HepG2 (cell line): Measurements from ENCODE around the gene SELENOS. TPM values are rescaled to one million over a fixed set of nuclear protein-coding genes. Genes with fewer than 3 reads are reported as not detected.

Experiments
- CERS6 ChIP-seq: sonication (generic); formaldehyde crosslinking; IDR thresholded peaks from 2 replicates; pipeline ENCODE4 v1.5.0; 2020; ENCODE audit warnings: missing genetic modification reagents
- DNMT3B ChIP-seq: conservative IDR thresholded peaks from 2 replicates; pipeline ENCODE4 v1.6.1; 2016; ENCODE audit warnings: missing biosample characterization, control low read depth
- DR1 ChIP-seq: sonication (generic); formaldehyde crosslinking; IDR thresholded peaks from 2 replicates; pipeline ENCODE4 v1.8.0; 2021; ENCODE audit warnings: mild to moderate bottlenecking, missing genetic modification reagents, inconsistent platforms
- E2F5 ChIP-seq: sonication (generic); formaldehyde crosslinking; conservative IDR thresholded peaks from 2 replicates; pipeline ENCODE4 v1.4.0; 2020; ENCODE audit warnings: missing genetic modification reagents
- GMEB2 ChIP-seq: IDR thresholded peaks from 2 replicates; pipeline ENCODE4 v1.6.1; 2016; ENCODE audit warnings: missing biosample characterization, missing genetic modification reagents, low read depth
- HNRNPK ChIP-seq: fragments of 200-400 bp; formaldehyde crosslinking; IDR thresholded peaks from 2 replicates; pipeline ENCODE4 v1.6.1; 2018; ENCODE audit warnings: low read length, low read depth, moderate library complexity, mild to moderate bottlenecking; ENCODE audit not compliant: poor library complexity, severe bottlenecking
- LCORL ChIP-seq, 2 experiments: fragments of 450-650 bp in 1 of 2; sonication (generic) in 1 of 2; formaldehyde crosslinking in 1 of 2; IDR thresholded peaks; 2 replicates each; pipeline versions ENCODE4 v1.5.0 to v1.6.1; 2017 to 2020; ENCODE audit warnings: antibody characterized with exemption in 1 of 2, missing genetic modification reagents in 1 of 2
- MAF1 ChIP-seq: sonication (generic); formaldehyde crosslinking; IDR thresholded peaks from 2 replicates; pipeline ENCODE4 v1.5.0; 2020; ENCODE audit warnings: missing genetic modification reagents, borderline replicate concordance
- MIER3 ChIP-seq: IDR thresholded peaks from 2 replicates; pipeline ENCODE4 v1.6.1; 2016; ENCODE audit warnings: missing compliant biosample characterization, borderline replicate concordance
- MLLT10 ChIP-seq: sonication (generic); formaldehyde crosslinking; IDR thresholded peaks from 2 replicates; pipeline ENCODE4 v1.4.0; 2020; ENCODE audit warnings: missing genetic modification reagents
- NFKBIZ ChIP-seq: IDR thresholded peaks from 2 replicates; pipeline ENCODE4 v1.6.1; 2018; ENCODE audit warnings: missing genetic modification reagents, missing compliant biosample characterization
- NR1H2 ChIP-seq: sonication (generic); formaldehyde crosslinking; IDR thresholded peaks from 2 replicates; pipeline ENCODE4 v1.8.1; 2022; ENCODE audit warnings: low read depth, missing genetic modification reagents, borderline replicate concordance
- SAFB2 ChIP-seq: sonication (generic); formaldehyde crosslinking; IDR thresholded peaks from 2 replicates; pipeline ENCODE4 v1.5.1; 2020; ENCODE audit warnings: missing genetic modification reagents, low read depth, mild to moderate bottlenecking, borderline replicate concordance
- SMAD3 ChIP-seq: sonication (generic); formaldehyde crosslinking; IDR thresholded peaks from 2 replicates; pipeline ENCODE4 v1.4.0; 2020; ENCODE audit warnings: missing genetic modification reagents
- SNAPC5 ChIP-seq: sonication (generic); formaldehyde crosslinking; IDR thresholded peaks from 2 replicates; pipeline ENCODE4 v1.8.1; 2023; ENCODE audit warnings: mild to moderate bottlenecking, missing genetic modification reagents, borderline replicate concordance
- SRSF1 ChIP-seq: fragments of 200-400 bp; formaldehyde crosslinking; optimal IDR thresholded peaks from 2 replicates; pipeline ENCODE3; 2017; ENCODE audit warnings: mild to moderate bottlenecking, low read depth, low read length, moderate library complexity
- ZBTB20 ChIP-seq: sonication (generic); formaldehyde crosslinking; IDR thresholded peaks from 2 replicates; pipeline ENCODE4 v1.8.1; 2023; ENCODE audit warnings: missing genetic modification reagents, low read depth, mild to moderate bottlenecking, borderline replicate concordance
- ZBTB7B ChIP-seq: sonication (generic); formaldehyde crosslinking; IDR thresholded peaks from 2 replicates; pipeline ENCODE4 v1.4.0; 2020; ENCODE audit warnings: missing genetic modification reagents
- ZFP62 ChIP-seq: sonication (generic); formaldehyde crosslinking; IDR thresholded peaks from 2 replicates; pipeline ENCODE4 v1.4.0; 2020; ENCODE audit warnings: missing genetic modification reagents
- ZNF337 ChIP-seq: sonication (generic); formaldehyde crosslinking; IDR thresholded peaks from 2 replicates; pipeline ENCODE4 v1.5.1; 2020; ENCODE audit warnings: missing genetic modification reagents, low read depth, mild to moderate bottlenecking, borderline replicate concordance
- ZNF564 ChIP-seq: sonication (generic); formaldehyde crosslinking; IDR thresholded peaks from 2 replicates; pipeline ENCODE4 v1.8.1; 2023; ENCODE audit warnings: mild to moderate bottlenecking, missing genetic modification reagents
- ZNF850 ChIP-seq: sonication (generic); formaldehyde crosslinking; conservative IDR thresholded peaks from 2 replicates; pipeline ENCODE4 v1.9.0; 2021; ENCODE audit warnings: mild to moderate bottlenecking, missing genetic modification reagents
- ZNF891 ChIP-seq: sonication (generic); formaldehyde crosslinking; IDR thresholded peaks from 2 replicates; pipeline ENCODE4 v1.5.0; 2020; ENCODE audit warnings: mild to moderate bottlenecking, missing genetic modification reagents
- ZSCAN5A ChIP-seq: sonication (generic); formaldehyde crosslinking; IDR thresholded peaks from 2 replicates; pipeline ENCODE4 v1.8.0; 2022; ENCODE audit warnings: mild to moderate bottlenecking, missing genetic modification reagents, borderline replicate concordance
- polyA plus RNA-seq, 8 experiments: library from polyadenylated mRNA; depleted of rRNA in 3 of 8; stranded (reverse) in 7 of 8; unstranded in 1 of 8; fragments of >200 nt; fragmentation: Illumina TruSeq in 4 of 8; extraction: Trizol in 4 of 8; gene quantifications; 2 replicates each; pipeline versions ENCODE4 v1.2.1 to v1.2.3, GENCODE V29; 2011 to 2016; ENCODE audit warnings: low read depth in 4 of 8, missing spikeins in 1 of 8, mixed read lengths in 1 of 8; ENCODE audit not compliant: insufficient read depth in 1 of 8
- total RNA-seq, 5 experiments: library from RNA; depleted of rRNA; stranded (reverse); fragments of >200 nt; fragmentation: Illumina TruSeq; extraction: Trizol; gene quantifications; 2 replicates each; pipeline ENCODE4 v1.2.3, GENCODE V29; 2016; ENCODE audit warnings: low read depth in 1 of 5

SELENOS gene
- total and polyA plus RNA-seq, 2 of the 13 experiments (the other 11 are each of a cell fraction or from before 2014, with no cell fraction given), result 63.0 to 66.1 TPM

- TF ChIP-seq SNAPC5 (CRISPR knock-in tag), result no peak
- no peak for TF ChIP-seq ZNF337 (CRISPR knock-in tag)
- TF ChIP-seq DNMT3B (CRISPR knock-in tag), result peak; percentile 25; the same call in 1 of the 2 replicates
- peak; percentile 74; the same call in 1 of the 2 replicates for TF ChIP-seq ZSCAN5A (CRISPR knock-in tag)
- TF ChIP-seq LCORL (IDR thresholded peaks at IDR 0.05), result no peak
- peak; percentile 55 for TF ChIP-seq LCORL (CRISPR knock-in tag; IDR thresholded peaks at IDR 0.05)
- peak; percentile 94 for TF ChIP-seq ZNF891 (CRISPR knock-in tag)
- peak; percentile 79; the same call in 1 of the 2 replicates for TF ChIP-seq SMAD3 (CRISPR knock-in tag)
- no peak; the same call in 1 of the 2 replicates for TF ChIP-seq ZNF564 (CRISPR knock-in tag)
- peak; percentile 58; the same call in 1 of the 2 replicates for TF ChIP-seq ZNF850
- TF ChIP-seq MLLT10, result no peak
- TF ChIP-seq ZBTB20, result no peak
- peak; percentile 58; the same call in 1 of the 2 replicates for TF ChIP-seq ZFP62
- peak; percentile 98; the same call in 1 of the 2 replicates for TF ChIP-seq SAFB2 (CRISPR knock-in tag)
- TF ChIP-seq DR1, result peak; percentile 83
- peak; percentile 91 for TF ChIP-seq E2F5 (CRISPR knock-in tag)
- 0 out of 2 replicates have a peak, but pooled peaks have one; percentile 74 for TF ChIP-seq ZBTB7B (CRISPR knock-in tag)
- peak; percentile 84; the same call in 1 of the 2 replicates for TF ChIP-seq NFKBIZ
- peak; percentile 83; the same call in 1 of the 2 replicates for TF ChIP-seq NR1H2 (CRISPR knock-in tag)
- TF ChIP-seq CERS6 (CRISPR knock-in tag), result no peak
- no peak for TF ChIP-seq MIER3 (CRISPR knock-in tag)
- peak; percentile 69 for TF ChIP-seq HNRNPK
- TF ChIP-seq SRSF1, result peak; percentile 50
- TF ChIP-seq MAF1 (CRISPR knock-in tag), result no peak
- peak; percentile 84 for TF ChIP-seq GMEB2 (CRISPR knock-in tag)
Measured at GRCh38 chr15:101294731-101295606, 17.7 kb upstream of the SELENOS start, which contains the start of gene SNRPA1 (continued).
